ENCODE data around the gene TBC1D5. TPM values are rescaled to one million over a fixed set of nuclear protein-coding genes. Genes with fewer than 3 reads are reported as not detected.

The TBC1D5 gene
- total RNA-seq, 2 donors from 2014 or later: 46.8 to 71.1 TPM

DNA sequence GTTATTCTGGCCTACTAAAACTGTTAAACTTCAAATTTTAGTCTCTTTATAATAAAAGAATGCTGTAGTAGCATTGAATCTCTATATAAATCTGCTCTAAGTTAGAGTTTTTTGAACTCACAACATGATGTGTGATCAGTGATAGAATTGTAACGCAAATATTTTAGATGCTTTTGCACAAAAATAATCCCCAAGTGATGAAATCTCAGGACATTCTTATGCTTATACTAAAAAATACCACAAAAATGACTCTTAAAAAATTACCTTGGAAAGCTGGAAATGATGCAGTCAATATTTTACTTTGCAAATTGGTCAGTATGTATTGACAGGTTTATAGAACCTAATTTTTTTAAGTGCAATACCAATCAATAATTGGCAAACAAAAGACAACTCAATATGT, 375.3 kb downstream of the TBC1D5 start:
- Histone ChIP-seq H3K9me3 (no peaks in the 10 kb centered on the region), H3K4me1 (no peaks in the 10 kb centered on the region), H3K27ac (no peak overlapping the region), H3K4me3 (no peak overlapping the region), H3K36me3 (replicated peaks in 1 of 2; ENCODE audit: insufficient read depth in 1 of 2, low read depth in 2 of 2) (peaks cover 0 to 1% of the 10 kb centered on the region in 2 donors), H3K27me3 (no peaks in the 10 kb centered on the region)
- TF ChIP-seq, protein P1, sequence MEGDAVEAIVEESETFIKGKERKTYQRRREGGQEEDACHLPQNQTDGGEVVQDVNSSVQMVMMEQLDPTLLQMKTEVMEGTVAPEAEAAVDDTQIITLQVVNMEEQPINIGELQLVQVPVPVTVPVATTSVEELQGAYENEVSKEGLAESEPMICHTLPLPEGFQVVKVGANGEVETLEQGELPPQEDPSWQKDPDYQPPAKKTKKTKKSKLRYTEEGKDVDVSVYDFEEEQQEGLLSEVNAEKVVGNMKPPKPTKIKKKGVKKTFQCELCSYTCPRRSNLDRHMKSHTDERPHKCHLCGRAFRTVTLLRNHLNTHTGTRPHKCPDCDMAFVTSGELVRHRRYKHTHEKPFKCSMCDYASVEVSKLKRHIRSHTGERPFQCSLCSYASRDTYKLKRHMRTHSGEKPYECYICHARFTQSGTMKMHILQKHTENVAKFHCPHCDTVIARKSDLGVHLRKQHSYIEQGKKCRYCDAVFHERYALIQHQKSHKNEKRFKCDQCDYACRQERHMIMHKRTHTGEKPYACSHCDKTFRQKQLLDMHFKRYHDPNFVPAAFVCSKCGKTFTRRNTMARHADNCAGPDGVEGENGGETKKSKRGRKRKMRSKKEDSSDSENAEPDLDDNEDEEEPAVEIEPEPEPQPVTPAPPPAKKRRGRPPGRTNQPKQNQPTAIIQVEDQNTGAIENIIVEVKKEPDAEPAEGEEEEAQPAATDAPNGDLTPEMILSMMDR (IDR thresholded peaks at IDR 0.05): no peak
- TF ChIP-seq POLR2A (IDR thresholded peaks at IDR 0.05): no peak
- DNase-seq: no peak
- intact Hi-C loops (cut with DNase I): no loop called here
- no peak for ATAC-seq
- WGBS, 2 donors: 96 to 100% methylated on average over 1 of the region's 1 CpG

DNA sequence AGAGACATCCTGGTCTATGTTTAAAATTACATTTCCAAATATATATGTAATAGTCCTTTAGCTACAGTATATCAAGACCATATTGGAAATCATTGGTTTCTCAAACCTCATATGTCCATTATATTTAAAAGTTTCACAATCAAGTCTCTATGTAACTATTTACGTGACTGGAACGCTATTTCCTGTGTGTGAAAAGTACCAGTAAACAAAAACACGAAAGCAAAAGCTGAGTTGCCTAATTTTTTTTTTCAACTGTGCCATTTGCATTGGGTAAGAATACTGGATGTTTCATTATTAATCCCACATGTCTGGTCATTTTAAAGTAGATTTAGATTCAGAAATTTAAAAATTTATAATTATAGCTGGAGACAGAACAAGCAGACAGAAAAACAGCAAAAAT, 381.4 kb downstream of the TBC1D5 start:
- WGBS, 2 donors: 82 to 87% methylated on average over 3 of the region's 3 CpGs
- no peak for DNase-seq
- TF ChIP-seq, protein P1 (IDR thresholded peaks at IDR 0.05): no peak
- no peak for TF ChIP-seq POLR2A (IDR thresholded peaks at IDR 0.05)
- Histone ChIP-seq H3K9me3 (no peaks in the 10 kb centered on the region), H3K27me3 (no peaks in the 10 kb centered on the region), H3K4me1 (no peaks in the 10 kb centered on the region), H3K4me3 (no peak overlapping the region), H3K27ac (no peak overlapping the region), H3K36me3 (replicated peaks in 1 of 2; ENCODE audit: insufficient read depth in 1 of 2, low read depth in 2 of 2) (no peaks in the 10 kb centered on the region)
- no peak for ATAC-seq
- intact Hi-C loops (cut with DNase I): no loop called here

DNA sequence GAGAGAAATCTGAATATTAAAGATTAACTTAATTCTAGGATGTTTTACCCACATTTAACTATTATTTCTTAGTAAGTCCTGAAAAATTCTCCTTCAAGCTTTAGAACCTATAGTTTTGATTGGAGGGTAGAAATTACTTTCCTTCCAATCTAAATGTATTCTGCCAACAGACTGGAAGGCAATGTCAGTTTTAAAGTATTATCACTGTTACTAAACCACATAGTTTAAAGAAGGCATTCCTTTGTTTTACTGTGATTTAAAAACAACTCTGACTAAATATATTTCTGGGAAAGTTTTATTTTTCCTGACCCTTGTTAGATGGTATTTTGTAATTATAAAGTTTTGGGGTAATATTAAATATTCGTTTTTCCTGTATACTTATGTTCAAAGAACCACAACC, 382.5 kb downstream of the TBC1D5 start:
- Histone ChIP-seq H3K27ac (no peak overlapping the region), H3K9me3 (no peaks in the 10 kb centered on the region), H3K27me3 (no peaks in the 10 kb centered on the region), H3K4me1 (no peaks in the 10 kb centered on the region), H3K4me3 (no peak overlapping the region), H3K36me3 (replicated peaks in 1 of 2; ENCODE audit: insufficient read depth in 1 of 2, low read depth in 2 of 2) (no peaks in the 10 kb centered on the region)
- ATAC-seq (no peak), DNase-seq (no peak)
- intact Hi-C loops (cut with DNase I): no loop called here
- no peak for TF ChIP-seq POLR2A (IDR thresholded peaks at IDR 0.05)
- 73% methylated on average over 1 of the region's 1 CpG for WGBS, 2 donors

DNA sequence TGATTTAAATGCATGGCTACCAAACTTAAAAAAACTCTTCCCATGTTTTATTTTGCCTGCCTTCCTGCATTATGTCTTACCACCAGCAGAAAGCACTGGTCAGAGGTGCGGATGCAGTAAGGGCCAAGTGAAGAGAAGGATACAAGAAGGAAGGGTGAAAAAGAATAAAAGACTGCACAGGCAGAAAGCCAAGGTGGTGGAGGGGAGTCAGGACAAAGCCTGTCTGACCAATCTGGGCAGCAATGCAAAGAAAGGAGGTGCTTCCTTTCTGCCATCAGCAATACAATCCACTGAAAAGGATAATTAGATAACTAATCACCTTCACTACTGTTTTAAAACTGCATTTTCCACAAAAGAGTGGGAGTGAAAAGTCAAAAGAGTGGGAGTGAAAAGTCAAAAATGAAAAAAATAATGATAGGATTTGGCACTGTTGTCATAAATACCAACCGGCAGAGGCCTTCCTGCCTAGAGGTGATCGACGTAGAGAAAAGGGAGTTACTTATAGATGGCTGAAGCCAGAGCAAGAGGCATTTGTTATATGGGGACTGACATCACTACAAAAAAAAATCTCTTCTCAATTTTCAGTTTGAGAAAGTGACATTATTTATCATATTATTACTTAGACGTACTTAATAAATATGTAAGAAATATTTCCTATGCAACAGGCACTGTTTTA, 385.3 kb downstream of the TBC1D5 start:
- no peak overlapping the region for H3K27ac ChIP-seq
- TF ChIP-seq, protein P1 (IDR thresholded peaks at IDR 0.05): no peak
- TF ChIP-seq POLR2A (IDR thresholded peaks at IDR 0.05): no peak
- H3K4me3 ChIP-seq: no peak overlapping the region
- no peak for DNase-seq
- H3K36me3 ChIP-seq (replicated peaks in 1 of 2; ENCODE audit: insufficient read depth in 1 of 2, low read depth in 2 of 2): no peaks in the 10 kb centered on the region
- no peaks in the 10 kb centered on the region for H3K27me3 ChIP-seq
- intact Hi-C loops (cut with DNase I): no loop called here
- 90 to 96% methylated on average over 5 of the region's 5 CpGs for WGBS, 2 donors
- H3K4me1 ChIP-seq: no peaks in the 10 kb centered on the region
- ATAC-seq: no peak
- no peaks in the 10 kb centered on the region for H3K9me3 ChIP-seq

DNA sequence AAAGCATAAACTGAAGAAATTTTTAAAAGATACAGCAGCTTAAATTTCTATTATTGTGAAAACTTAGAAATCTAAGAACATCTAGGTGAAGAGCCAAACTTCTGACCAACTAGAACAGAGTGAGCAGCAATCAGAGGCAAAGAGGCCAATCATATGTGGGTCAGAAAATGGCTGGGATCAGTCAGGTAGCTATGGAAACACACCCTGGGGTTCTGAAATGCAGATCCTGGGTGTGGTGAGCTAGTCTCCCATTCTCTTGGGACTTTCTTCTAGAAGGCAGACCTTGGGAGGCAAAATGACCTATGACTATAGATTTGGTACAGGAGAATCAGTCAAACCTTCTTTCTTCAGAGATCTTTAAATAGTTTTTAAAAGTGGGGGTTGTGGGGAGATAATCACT, 385.8 kb downstream of the TBC1D5 start:
- H3K36me3 ChIP-seq (replicated peaks in 1 of 2; ENCODE audit: insufficient read depth in 1 of 2, low read depth in 2 of 2): no peaks in the 10 kb centered on the region
- DNase-seq (no peak), ATAC-seq (no peak)
- H3K4me1 ChIP-seq: no peaks in the 10 kb centered on the region
- no peak for TF ChIP-seq POLR2A (IDR thresholded peaks at IDR 0.05)
- TF ChIP-seq, protein P1 (IDR thresholded peaks at IDR 0.05): no peak
- no peak overlapping the region for H3K27ac ChIP-seq
- H3K9me3 ChIP-seq: no peaks in the 10 kb centered on the region
- no peaks in the 10 kb centered on the region for H3K27me3 ChIP-seq
- intact Hi-C loops (cut with DNase I): no loop called here
- no peak overlapping the region for H3K4me3 ChIP-seq
